GM21515 (cell line): Measurements from ENCODE around the gene KCNG2.

Source experiments
- ATAC-seq: cut with Tn5 transposase; IDR thresholded peaks from one replicate; pipeline ENCODE4 v1.9.1; 2021; ENCODE audit not compliant: unreplicated experiment

The KCNG2 gene

DNA sequence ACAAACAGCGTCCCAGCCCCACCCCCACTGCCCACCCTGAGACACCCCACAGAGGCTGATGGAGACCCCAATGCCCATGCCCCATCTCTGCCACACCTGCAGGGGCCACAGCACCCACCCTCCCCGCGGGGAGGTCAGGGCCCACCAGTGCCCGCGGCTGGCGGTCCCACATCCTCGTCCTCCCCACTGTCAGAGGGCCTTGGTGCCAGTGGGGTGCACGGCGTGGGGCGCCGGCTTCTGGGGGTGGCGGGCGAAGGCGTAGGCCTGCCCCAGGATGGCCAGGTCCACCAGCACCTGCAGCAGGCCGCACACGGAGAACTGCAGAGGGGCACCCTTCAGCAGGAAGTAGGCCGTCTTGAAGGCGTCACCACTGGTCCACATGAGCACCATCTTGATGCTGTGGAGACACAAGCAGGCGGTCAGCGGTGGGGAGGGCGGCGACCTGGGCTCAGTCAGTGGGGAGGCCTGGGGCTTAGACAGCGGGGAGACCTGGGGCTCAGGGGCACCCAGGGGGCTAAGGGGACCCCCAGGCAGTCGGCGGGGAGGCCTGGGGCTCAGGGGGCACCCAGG, 106.1 kb downstream of the KCNG2 start:
- ATAC-seq = no peak

GRCh38 chr18:79904357-79905147, 106.8 kb downstream of the KCNG2 start:
- ATAC-seq = no peak

DNA sequence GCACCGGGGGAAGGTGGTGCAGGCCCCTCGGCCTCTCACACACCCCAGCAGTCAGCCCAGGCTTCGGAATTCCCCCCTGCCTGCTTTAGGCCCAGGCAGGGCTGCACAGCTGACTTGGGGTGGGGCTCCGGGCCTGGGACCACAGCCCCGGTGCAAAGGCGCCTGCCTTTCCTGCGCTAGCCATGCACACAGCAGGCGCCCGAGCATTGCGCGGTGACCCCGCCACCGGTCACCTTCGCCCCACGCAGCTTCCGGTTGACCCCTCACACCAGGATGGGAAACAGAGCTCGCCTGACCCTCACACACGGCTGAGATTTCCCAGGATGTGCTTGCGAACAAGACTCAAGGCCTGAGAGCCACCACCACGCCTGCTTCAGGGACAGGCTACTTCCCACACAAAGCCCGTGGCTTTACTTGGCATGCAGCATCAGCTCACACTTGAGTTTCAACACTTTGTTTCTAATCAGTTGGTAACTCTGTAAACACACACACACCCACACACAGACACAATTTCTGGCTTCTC, 107.7 kb downstream of the KCNG2 start:
- no peak for ATAC-seq

- ATAC-seq = no peak
Measured at GRCh38 chr18:79905993-79906392, 108.3 kb downstream of the KCNG2 start.

DNA sequence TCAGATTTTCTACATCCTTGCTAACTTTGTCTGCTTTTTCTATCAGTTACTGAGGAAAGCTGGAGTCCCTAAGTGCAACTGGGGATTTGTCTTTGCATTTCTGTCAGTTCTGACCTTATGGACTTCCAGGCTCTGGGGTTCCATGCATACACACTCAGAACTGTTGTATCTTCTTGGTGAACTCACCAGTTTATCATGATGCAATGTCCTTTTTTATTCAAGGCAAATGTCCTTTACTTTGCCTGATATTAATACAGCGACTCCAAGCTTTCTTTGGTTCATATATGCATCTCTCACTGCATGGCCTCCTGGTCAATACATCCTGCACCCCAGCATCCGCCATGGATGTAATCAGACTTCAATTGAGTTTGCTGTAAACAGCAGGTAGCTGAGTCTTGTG, 109.0 kb downstream of the KCNG2 start:
- ATAC-seq = no peak

DNA sequence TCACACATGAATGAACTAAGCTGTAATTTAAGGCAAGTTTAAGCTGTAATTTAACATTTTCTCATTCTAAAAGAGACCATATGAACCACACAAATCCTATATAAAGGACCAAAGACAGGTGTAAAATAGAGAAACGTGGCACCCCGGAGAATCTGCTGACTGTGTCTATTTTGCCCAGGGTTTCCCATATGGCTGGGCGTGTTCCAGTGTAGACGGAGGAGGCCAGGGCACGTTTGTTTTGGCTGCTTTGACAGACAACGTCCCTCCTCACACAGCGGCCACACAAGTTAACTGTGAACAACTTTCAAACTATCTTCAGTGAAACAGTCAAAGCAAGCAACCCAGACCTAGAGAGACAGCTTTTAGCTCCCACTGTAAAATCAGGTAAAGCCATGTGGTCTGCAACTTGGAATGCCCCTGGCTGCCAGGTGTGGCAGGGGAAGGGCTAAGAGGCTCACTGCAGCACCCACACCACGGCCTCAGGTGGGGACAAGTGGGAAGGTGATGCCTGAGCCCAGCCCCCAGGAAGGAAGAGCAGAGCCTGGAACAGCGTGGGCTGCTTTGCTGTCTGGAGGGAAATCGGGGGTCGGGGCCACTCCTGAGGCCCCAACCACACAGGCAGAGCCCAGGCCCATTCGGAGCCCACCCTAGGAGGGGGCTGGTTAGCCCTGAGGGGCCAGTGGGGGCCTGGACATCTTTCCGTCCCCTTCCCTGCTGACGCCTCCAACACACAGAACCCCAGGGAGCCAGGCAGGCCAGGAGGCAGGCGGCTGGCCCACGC, 113.0 kb downstream of the KCNG2 start:
- ATAC-seq = no peak

DNA sequence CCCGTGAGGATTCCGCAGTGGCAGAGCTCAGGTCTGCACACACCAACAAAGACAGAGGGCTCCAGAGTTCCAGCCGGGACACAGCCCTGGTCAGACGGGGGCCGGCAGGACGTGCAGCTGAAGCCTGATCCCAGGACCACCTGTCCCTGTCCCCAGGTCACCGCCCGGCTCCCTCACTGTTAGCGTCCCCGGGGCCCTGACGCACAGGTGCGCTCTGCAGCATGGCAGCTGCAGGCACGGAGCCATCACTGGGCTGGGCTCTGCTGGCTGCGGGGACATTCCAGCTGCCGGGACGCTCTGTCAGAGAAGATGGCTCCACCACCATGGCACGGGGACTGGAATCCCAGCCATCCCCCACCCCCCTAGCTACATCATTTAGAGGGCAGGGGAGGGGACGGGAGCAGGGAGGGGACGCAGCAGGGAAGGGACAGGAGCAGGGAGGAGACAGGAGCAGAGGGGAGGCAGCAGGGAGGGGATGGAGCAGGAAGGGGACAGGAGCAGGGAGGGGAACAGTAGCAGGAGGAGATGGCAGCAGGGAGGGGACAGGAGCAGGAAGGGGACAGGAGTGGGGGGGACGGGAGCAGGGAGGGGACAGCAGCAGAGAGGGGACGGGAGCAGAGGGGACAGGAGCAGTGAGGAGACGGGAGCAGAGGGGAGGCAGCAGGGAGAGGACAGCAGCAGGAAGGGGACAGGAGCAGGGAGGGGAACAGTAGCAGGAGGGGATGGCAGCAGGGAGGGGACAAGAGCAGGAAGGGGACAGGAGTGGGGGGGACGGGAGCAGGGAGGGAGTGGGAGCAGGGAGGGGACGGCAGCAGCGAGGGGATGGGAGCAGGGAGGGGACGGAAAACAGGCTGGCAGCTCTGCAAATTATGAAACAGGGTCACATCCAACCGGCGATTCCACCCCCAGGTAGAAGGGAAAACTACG, 113.9 kb downstream of the KCNG2 start:
- no peak for ATAC-seq

- no peak for ATAC-seq
Measured at GRCh38 chr18:79912409-79912991, 114.8 kb downstream of the KCNG2 start.

GRCh38 chr18:79912994-79913831, 115.5 kb downstream of the KCNG2 start:
- ATAC-seq = no peak

DNA sequence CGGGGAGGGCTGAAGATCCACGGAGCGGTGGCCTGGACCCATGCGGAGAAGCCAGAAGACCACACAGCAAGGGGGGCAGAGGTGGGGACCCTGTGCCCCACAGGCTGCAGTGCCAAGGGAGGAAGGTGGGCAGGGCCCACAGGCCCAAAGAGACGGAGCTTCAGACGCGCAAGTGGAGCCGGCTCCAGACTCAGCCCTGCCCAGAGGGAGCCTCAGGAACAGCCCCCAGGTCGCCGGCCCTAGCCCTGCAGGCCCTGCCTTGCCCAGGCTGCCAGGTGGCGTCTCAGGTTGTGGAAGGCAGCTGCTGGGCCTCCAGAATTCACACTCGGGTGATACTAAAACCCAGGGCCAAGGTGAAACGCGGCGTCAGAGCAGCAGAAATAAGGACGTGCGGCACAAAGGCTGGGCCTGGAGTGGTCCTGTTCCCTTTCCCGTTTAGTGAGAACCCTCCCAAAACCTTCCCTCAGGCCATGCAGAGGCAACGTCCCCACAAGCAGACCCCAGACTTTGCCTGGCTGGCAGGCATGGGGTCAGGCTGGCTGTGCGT, 116.9 kb downstream of the KCNG2 start:
- no peak for ATAC-seq

DNA sequence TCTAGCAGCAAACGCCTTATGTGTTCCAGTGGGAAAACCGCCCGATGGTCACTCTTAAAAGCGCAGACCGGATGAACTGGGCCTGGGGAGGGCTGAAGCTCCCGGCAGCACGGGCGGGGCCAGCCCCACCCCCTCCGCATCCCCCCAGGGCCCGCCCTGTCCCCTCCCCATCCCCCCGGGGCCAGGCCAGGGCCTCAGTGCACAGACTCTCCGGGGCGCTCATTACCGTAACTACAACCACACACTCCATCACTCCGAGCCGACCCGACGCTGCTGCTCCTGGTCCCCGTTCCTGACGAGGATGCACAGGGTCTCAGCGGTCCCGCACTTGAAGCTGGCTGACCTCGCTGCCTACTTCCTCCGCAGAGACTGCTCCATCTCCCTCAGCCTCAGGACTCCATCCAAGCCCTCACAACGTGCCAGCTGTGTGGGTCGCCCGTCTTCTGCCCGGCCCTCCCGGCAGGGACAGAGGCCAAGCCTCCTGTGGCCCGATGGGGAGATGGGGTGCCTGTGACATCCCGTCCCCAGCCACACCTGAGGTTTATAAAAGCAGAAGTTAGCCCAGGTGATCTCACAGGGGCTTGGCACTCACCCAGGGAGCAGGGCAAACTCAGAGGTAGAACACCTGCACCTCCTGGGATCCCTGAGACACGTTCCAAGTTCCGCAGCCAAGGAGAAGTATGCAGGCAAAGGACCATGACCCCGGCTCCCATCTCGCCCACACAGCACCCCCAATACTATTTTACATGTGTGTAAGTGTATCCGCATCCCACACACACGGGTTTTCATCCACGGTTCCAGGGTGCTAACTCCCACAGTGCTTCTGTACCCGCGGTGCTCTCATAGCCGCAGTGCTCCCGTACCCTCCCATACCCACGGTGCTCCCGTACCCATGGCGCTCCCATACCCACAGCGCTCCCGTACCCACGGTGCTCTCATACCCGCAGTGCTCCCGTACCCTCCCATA, 117.7 kb downstream of the KCNG2 start:
- ATAC-seq = no peak

- no peak for ATAC-seq
Measured at GRCh38 chr18:79916128-79916494, 118.4 kb downstream of the KCNG2 start.

- no peak for ATAC-seq
Measured at GRCh38 chr18:79916546-79917168, 118.9 kb downstream of the KCNG2 start.

- no peak for ATAC-seq
Measured at GRCh38 chr18:79917169-79917852, 119.6 kb downstream of the KCNG2 start.

GRCh38 chr18:79917853-79918614, 120.3 kb downstream of the KCNG2 start:
- ATAC-seq = no peak

DNA sequence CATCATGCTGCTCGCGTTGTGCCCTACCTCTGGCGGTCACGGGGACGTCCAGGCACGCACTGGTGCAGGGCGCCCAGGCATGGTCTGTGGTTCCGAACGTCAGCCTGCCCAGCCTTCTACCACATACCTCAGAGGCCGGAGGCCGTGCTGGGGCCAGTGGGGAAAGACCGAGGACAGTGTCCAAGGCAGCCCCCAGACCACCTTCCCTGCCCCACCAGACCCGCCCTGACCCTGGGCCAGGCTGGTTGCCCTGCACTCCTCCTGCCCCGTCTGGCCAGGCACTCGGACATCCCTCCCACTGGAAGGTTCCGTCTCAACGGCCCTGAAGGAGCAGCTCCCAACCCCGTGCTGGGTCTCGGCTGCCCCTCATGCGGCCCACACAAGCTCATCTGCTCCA, 120.9 kb downstream of the KCNG2 start:
- ATAC-seq = no peak
